ENCODE results near the gene PHYKPL.
"Not testable (repeated sequence)": the region's sequence is repeated elsewhere in the genome, so short reads cannot be mapped to it uniquely, and the experiment has no call there.

Gene PHYKPL

DNA sequence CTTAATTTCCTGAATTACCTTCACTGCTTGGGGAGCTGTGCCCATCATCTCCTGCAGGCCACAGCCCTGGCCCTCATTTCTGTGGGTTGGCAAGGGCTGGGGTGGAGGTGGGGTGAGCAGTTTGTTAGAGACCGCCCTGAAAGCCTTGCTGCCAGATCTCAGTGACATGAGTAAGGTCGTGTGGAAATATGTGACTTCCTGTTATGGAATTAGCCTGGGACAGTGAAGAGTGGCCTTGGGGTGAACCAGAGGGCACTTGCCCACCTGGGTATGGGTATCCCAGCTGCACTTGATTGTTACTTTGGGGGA is 30.7 kb downstream of the PHYKPL start:
- no peak overlapping the region for H3K4me3 ChIP-seq (ENCODE audit: low read depth, low read length)
- no peak for DNase-seq (ENCODE audit: low read depth)
- TF ChIP-seq, protein P1, sequence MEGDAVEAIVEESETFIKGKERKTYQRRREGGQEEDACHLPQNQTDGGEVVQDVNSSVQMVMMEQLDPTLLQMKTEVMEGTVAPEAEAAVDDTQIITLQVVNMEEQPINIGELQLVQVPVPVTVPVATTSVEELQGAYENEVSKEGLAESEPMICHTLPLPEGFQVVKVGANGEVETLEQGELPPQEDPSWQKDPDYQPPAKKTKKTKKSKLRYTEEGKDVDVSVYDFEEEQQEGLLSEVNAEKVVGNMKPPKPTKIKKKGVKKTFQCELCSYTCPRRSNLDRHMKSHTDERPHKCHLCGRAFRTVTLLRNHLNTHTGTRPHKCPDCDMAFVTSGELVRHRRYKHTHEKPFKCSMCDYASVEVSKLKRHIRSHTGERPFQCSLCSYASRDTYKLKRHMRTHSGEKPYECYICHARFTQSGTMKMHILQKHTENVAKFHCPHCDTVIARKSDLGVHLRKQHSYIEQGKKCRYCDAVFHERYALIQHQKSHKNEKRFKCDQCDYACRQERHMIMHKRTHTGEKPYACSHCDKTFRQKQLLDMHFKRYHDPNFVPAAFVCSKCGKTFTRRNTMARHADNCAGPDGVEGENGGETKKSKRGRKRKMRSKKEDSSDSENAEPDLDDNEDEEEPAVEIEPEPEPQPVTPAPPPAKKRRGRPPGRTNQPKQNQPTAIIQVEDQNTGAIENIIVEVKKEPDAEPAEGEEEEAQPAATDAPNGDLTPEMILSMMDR (IDR thresholded peaks at IDR 0.05; ENCODE audit: control insufficient read depth, extremely low read depth, insufficient read depth): no peak

DNA sequence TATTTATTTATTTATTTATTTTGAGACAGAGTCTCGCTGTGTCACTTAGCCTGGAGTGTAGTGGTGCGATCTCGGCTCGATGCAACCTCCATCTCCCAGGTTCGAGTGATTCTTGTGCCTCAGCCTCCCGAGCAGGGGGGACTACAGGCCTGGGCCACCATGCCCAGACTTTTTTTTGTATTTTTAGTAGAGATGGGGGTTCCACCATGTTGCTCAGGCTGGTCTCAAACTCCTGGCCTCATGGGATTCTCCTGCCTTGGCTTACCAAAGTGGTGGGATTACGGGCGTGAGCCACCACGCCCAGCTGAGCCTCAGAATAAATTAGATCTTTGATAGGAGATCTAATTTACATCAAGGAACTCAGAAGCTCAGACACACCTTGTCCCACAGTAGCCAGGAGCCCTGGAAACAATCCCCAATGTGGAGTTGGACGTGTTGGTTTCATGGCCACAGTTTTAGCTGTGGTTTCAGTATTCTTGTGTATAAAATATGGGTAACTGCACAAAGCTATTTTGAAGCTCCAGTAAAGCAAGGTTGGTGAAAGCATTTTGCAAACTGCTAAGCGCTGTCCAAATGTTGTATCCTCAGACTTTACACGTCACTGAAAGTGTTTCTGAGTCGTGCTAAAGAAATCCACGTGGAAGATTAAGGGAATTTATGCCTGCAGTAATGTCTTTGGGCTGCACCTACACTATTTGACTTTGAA is 31.2 kb downstream of the PHYKPL start:
- no peak for DNase-seq (ENCODE audit: low read depth)
- H3K4me3 ChIP-seq (ENCODE audit: low read depth, low read length): no peak overlapping the region
- TF ChIP-seq, protein P1 (IDR thresholded peaks at IDR 0.05; ENCODE audit: control insufficient read depth, extremely low read depth, insufficient read depth): no peak

DNA sequence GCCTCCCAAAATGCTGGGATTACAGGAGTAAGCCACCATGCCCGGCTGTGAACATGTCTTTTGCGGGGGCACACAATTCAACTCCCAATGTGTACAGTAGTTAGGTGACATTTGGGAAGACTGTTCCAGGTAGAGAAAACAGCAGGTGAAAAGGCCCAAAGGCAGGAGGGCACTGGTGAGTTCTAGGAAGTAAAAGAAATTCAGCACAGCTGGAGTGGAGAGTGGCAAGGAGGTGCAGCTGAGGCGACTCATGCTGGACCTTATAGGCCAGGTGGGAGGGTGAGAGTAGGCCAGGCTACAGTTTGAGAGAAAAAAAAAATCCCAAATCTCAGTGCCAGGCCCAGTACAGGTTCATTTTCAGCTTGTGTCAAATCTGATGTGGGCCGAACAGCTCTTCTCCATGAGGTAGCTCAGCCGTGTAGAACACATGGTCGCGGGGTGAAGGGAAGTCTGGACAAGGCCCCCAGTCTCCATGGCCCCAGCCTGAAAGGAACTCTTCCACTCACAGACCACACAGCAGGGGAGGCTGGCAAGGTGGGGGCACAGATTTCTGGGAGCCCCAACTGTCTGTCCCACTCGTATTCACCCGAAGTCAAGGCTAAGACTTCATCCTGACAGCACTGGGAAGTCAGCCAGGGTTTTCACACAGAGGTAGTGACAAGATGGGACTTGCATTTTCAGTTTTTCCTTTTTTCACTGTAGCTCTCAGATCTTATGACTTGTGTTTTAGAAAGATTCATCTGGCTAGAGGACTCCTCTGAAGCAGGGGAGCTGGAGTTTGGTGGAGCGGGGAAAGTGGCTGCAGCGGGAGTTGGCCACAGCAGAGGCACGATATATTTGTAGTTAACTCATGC is 32.8 kb downstream of the PHYKPL start:
- TF ChIP-seq, protein P1 (IDR thresholded peaks at IDR 0.05; ENCODE audit: control insufficient read depth, extremely low read depth, insufficient read depth): no peak
- H3K4me3 ChIP-seq (ENCODE audit: low read depth, low read length): no peak overlapping the region
- no peak for DNase-seq (ENCODE audit: low read depth)

DNA sequence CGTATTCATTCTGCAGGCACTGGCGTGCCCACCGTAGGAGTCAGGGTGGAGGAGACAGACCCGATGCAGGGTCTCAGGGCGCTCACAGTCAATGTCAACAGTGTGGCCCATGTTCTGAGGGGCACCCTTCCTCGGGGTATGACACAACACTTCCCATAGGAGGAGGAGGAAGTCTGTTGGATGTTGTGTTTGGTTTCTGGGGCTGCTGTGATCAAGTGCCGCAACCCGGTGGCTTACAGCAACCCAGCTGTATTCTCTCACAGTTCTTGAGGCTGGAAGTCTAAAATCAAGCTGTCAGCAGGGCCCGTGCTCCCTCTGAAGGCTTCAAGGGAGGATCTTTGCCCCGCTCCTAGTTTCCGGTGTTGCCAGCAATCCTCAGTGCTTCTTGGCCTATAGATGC is 33.9 kb downstream of the PHYKPL start:
- H3K4me3 ChIP-seq (ENCODE audit: low read depth, low read length): no peak overlapping the region
- TF ChIP-seq, protein P1 (IDR thresholded peaks at IDR 0.05; ENCODE audit: control insufficient read depth, extremely low read depth, insufficient read depth): no peak
- DNase-seq (ENCODE audit: low read depth): no peak

DNA sequence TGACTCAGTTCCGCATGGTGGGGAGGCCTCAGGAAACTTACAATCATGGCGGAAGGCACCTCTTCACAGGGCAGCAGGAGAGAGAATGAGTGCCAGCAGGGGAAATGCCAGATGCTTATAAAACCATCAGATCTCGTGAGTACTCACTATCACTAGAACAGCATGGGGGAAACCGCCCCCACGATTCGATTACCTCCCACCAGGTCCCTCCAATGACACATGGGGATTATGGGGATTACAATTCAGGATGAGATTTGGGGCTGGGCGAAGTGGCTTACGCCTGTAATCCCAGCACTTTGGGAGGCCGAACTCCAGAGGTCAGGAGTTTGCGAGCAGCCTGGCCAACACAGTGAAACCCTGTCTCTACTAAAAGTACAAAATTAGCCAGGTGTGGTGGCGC is 34.5 kb downstream of the PHYKPL start:
- H3K4me3 ChIP-seq (ENCODE audit: low read depth, low read length); DNase-seq (ENCODE audit: low read depth): not testable (repeated sequence)

DNA sequence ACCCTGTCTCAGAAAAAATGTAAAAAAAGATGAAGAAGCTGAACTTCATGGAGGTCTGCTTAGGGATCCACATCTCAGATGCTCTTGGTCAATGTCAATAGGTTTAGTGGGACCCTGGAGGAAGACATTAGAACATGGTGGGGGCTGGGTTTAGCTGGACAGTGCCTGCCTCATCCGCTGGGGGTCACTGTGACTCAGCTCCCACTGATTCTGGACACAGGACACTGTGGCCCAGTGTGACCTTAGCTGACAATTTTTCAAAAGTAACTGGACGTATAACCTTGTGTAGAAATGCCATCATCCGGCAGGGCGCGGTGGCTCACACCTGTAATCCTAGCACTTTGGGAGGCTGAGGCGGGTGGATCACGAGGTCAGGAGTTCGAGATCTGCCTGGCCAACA is 35.6 kb downstream of the PHYKPL start:
- DNase-seq (ENCODE audit: low read depth): no peak
- TF ChIP-seq, protein P1 (IDR thresholded peaks at IDR 0.05; ENCODE audit: control insufficient read depth, extremely low read depth, insufficient read depth): peak; percentile 32
- no peak overlapping the region for H3K4me3 ChIP-seq (ENCODE audit: low read depth, low read length)

DNA sequence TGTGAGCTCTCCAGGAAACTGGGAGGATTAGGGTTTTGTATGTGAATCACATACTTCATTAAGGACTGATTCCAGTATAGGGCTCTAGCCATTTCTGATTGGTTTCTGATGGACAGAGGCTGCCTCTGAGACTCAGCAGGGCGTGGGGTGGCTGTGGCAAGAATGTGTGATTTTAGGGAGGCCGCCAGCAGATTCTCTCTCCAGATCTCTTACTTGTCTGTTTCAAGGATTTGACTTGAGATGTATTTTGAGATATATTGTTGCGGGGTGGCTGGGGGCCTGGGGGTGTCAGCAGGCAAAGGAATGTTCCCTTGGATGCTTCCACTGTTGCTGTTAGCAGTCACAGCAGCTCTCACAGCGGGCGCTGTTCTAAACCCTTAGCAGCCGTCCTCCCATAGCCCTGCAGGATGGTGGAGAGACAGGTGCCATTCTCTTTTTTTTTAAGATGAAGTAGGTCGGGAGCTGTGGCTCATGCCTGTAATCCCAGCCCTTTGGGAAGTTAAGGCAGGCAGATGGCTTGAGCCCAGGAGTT is 36.3 kb downstream of the PHYKPL start:
- no peak overlapping the region for H3K4me3 ChIP-seq (ENCODE audit: low read depth, low read length)

More for the DNA sequence above, 36.3 kb downstream of the PHYKPL start:
- TF ChIP-seq, protein P1 (IDR thresholded peaks at IDR 0.05; ENCODE audit: control insufficient read depth, extremely low read depth, insufficient read depth): no peak
- no peak for DNase-seq (ENCODE audit: low read depth)
